GM23338 (cell line): Measurements from ENCODE around the gene ZNF592. TPM values are rescaled to one million over a fixed set of nuclear protein-coding genes. Genes with fewer than 3 reads are reported as not detected.

ENCODE experiments used
- ATAC-seq: fragments of 200-7000 bp; cut with Tn5 transposase; 3 replicates; pipeline ENCODE4 v1.9.1; 2020
- DNase-seq: peaks from one replicate; pipeline ENCODE4 v3.0.0-alpha.2; 2015; ENCODE audit warnings: low spot score
- H2AFZ ChIP-seq: fragments of 200-600 bp; sonication (generic); 2 replicates; pipeline ENCODE4 v1.8.0; 2016; ENCODE audit warnings: antibody characterized with exemption, mild to moderate bottlenecking, moderate library complexity
- H3F3A ChIP-seq: fragments of 200-600 bp; sonication (generic); replicated peaks from 2 replicates; pipeline ENCODE4 v1.8.0; 2017; ENCODE audit warnings: antibody characterized with exemption, mixed run types, low read depth
- H3K27ac ChIP-seq: fragments of 200-600 bp; sonication (generic); 2 replicates; pipeline ENCODE4 v1.6.1; 2016; ENCODE audit warnings: low read depth
- H3K27me3 ChIP-seq: fragments of 200-600 bp; sonication (generic); 2 replicates; pipeline ENCODE4 v1.8.0; 2016; ENCODE audit warnings: mild to moderate bottlenecking, mixed run types, moderate library complexity; ENCODE audit not compliant: insufficient read depth
- H3K36me3 ChIP-seq: fragments of 200-600 bp; sonication (generic); 2 replicates; pipeline ENCODE4 v1.8.0; 2016; ENCODE audit warnings: mild to moderate bottlenecking; ENCODE audit not compliant: insufficient read depth
- H3K4me1 ChIP-seq: fragments of 200-600 bp; sonication (generic); 2 replicates; pipeline ENCODE4 v1.8.0; 2016; ENCODE audit warnings: mild to moderate bottlenecking, moderate library complexity; ENCODE audit not compliant: insufficient read depth
- H3K4me2 ChIP-seq: fragments of 200-600 bp; sonication (generic); 2 replicates; pipeline ENCODE4 v1.7.1; 2017; ENCODE audit warnings: mixed run types
- H3K4me3 ChIP-seq: fragments of 200-600 bp; sonication (generic); 2 replicates; pipeline ENCODE4 v1.6.1; 2016; ENCODE audit warnings: mixed run types
- H3K79me2 ChIP-seq: fragments of 200-600 bp; sonication (generic); replicated peaks from 2 replicates; pipeline ENCODE4 v1.8.0; 2017; ENCODE audit warnings: mild to moderate bottlenecking; ENCODE audit not compliant: insufficient read depth
- H3K9me2 ChIP-seq: fragments of 200-600 bp; sonication (generic); 2 replicates; pipeline ENCODE4 v1.8.0; 2017; ENCODE audit not compliant: insufficient read depth
- H4K20me1 ChIP-seq: fragments of 200-600 bp; sonication (generic); replicated peaks from 2 replicates; pipeline ENCODE4 v1.8.0; 2017; ENCODE audit warnings: mild to moderate bottlenecking; ENCODE audit not compliant: insufficient read depth
- H3K27ac Mint-ChIP-seq: 2 replicates; pipeline ENCODE4 v1.8.0; 2020; ENCODE audit warnings: inconsistent platforms, mild to moderate bottlenecking, moderate library complexity, mixed read lengths
- H3K27me3 Mint-ChIP-seq: 3 replicates; pipeline ENCODE4 v1.8.0; 2022; ENCODE audit warnings: low read depth, mild to moderate bottlenecking, moderate library complexity, mixed read lengths, inconsistent platforms; ENCODE audit not compliant: insufficient read depth, poor library complexity
- H3K36me3 Mint-ChIP-seq: 3 replicates; pipeline ENCODE4 v1.8.0; 2021; ENCODE audit warnings: low read depth, mild to moderate bottlenecking, inconsistent platforms, moderate library complexity, mixed read lengths
- H3K4me1 Mint-ChIP-seq: 3 replicates; pipeline ENCODE4 v1.8.0; 2020; ENCODE audit warnings: mild to moderate bottlenecking, inconsistent platforms, mixed read lengths
- H3K4me3 Mint-ChIP-seq: 3 replicates; pipeline ENCODE4 v1.8.0; 2021; ENCODE audit warnings: moderate library complexity, mild to moderate bottlenecking, inconsistent platforms, mixed read lengths
- H3K9me3 Mint-ChIP-seq: 3 replicates; pipeline ENCODE4 v1.8.0; 2020; ENCODE audit warnings: moderate library complexity, mild to moderate bottlenecking, inconsistent platforms, mixed read lengths
- JUNB ChIP-seq: IDR thresholded peaks from one replicate; pipeline ENCODE4 v1.6.1; 2016; ENCODE audit warnings: antibody characterized with exemption; ENCODE audit not compliant: unreplicated experiment
- POLR2AphosphoS5 ChIP-seq: IDR thresholded peaks from 2 replicates; pipeline ENCODE4 v1.6.1; 2016; ENCODE audit warnings: antibody characterized with exemption, low read depth
- REST ChIP-seq: IDR thresholded peaks from one replicate; pipeline ENCODE4 v1.6.1; 2018; ENCODE audit warnings: antibody characterized with exemption; ENCODE audit not compliant: unreplicated experiment
- polyA plus RNA-seq: library from polyadenylated mRNA; unstranded; fragments of >200 nt; fragmentation: Nextera tagmentation; extraction: Ambion mirVana; gene quantifications from 2 replicates; pipeline ENCODE4 v1.2.1, GENCODE V29; 2016
- total RNA-seq: library from RNA; depleted of rRNA; stranded (reverse); fragments of >200 nt; shearing (Covaris generic); gene quantifications from 2 replicates; pipeline ENCODE4 v1.2.3, GENCODE V29; 2014
- TF ChIP-seq, protein P1 (sequence below): fragments of 250-450 bp; sonication (Bioruptor Pico); IDR thresholded peaks from 2 replicates; pipeline ENCODE4 v1.5.0; 2020; ENCODE audit warnings: mild to moderate bottlenecking, moderate library complexity

The ZNF592 gene
- total and polyA plus RNA-seq, 2 experiments from 2014 or later: 4.4 to 21.4 TPM

DNA sequence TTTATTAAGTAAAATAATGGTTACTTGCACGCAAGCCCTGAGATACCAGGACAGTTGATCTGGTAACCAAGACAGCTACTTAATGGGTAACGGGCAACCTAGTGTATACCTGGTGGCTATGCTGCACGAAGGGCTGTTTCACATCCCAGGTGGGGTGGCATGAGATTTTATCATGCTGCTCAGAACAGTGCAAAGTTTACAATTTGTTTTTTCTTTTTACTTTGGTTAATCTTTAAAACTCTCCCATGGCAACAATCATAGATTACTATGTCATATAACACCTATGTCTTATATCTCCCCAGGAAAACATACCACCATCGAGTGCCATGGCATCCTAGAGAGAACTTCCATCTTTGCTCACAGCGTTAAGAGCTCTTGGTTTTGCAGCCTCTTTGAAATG lies 103.8 kb downstream of the ZNF592 start:
- TF ChIP-seq POLR2AphosphoS5: no peak
- TF ChIP-seq, protein P1, sequence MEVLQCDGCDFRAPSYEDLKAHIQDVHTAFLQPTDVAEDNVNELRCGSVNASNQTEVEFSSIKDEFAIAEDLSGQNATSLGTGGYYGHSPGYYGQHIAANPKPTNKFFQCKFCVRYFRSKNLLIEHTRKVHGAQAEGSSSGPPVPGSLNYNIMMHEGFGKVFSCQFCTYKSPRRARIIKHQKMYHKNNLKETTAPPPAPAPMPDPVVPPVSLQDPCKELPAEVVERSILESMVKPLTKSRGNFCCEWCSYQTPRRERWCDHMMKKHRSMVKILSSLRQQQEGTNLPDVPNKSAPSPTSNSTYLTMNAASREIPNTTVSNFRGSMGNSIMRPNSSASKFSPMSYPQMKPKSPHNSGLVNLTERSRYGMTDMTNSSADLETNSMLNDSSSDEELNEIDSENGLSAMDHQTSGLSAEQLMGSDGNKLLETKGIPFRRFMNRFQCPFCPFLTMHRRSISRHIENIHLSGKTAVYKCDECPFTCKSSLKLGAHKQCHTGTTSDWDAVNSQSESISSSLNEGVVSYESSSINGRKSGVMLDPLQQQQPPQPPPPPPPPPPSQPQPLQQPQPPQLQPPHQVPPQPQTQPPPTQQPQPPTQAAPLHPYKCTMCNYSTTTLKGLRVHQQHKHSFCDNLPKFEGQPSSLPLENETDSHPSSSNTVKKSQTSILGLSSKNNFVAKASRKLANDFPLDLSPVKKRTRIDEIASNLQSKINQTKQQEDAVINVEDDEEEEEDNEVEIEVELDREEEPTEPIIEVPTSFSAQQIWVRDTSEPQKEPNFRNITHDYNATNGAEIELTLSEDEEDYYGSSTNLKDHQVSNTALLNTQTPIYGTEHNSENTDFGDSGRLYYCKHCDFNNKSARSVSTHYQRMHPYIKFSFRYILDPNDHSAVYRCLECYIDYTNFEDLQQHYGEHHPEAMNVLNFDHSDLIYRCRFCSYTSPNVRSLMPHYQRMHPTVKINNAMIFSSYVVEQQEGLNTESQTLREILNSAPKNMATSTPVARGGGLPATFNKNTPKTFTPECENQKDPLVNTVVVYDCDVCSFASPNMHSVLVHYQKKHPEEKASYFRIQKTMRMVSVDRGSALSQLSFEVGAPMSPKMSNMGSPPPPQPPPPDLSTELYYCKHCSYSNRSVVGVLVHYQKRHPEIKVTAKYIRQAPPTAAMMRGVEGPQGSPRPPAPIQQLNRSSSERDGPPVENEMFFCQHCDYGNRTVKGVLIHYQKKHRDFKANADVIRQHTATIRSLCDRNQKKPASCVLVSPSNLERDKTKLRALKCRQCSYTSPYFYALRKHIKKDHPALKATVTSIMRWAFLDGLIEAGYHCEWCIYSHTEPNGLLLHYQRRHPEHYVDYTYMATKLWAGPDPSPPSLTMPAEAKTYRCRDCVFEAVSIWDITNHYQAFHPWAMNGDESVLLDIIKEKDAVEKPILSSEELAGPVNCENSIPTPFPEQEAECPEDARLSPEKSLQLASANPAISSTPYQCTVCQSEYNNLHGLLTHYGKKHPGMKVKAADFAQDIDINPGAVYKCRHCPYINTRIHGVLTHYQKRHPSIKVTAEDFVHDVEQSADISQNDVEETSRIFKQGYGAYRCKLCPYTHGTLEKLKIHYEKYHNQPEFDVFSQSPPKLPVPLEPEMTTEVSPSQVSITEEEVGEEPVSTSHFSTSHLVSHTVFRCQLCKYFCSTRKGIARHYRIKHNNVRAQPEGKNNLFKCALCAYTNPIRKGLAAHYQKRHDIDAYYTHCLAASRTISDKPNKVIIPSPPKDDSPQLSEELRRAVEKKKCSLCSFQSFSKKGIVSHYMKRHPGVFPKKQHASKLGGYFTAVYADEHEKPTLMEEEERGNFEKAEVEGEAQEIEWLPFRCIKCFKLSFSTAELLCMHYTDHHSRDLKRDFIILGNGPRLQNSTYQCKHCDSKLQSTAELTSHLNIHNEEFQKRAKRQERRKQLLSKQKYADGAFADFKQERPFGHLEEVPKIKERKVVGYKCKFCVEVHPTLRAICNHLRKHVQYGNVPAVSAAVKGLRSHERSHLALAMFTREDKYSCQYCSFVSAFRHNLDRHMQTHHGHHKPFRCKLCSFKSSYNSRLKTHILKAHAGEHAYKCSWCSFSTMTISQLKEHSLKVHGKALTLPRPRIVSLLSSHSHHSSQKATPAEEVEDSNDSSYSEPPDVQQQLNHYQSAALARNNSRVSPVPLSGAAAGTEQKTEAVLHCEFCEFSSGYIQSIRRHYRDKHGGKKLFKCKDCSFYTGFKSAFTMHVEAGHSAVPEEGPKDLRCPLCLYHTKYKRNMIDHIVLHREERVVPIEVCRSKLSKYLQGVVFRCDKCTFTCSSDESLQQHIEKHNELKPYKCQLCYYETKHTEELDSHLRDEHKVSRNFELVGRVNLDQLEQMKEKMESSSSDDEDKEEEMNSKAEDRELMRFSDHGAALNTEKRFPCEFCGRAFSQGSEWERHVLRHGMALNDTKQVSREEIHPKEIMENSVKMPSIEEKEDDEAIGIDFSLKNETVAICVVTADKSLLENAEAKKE (CRISPR knock-in tag): no peak
- no peak overlapping the region for H3K27ac Mint-ChIP-seq
- peaks cover under 1% of the 10 kb centered on the region for H3K9me3 Mint-ChIP-seq
- no peaks in the 10 kb centered on the region for H3K79me2 ChIP-seq
- H3K27ac ChIP-seq: no peak overlapping the region
- H3F3A ChIP-seq: no peaks in the 10 kb centered on the region
- no peaks in the 10 kb centered on the region for H3K36me3 ChIP-seq
- no peaks in the 10 kb centered on the region; the same call in 2 of the 3 replicates for H3K4me1 Mint-ChIP-seq
- H3K4me1 ChIP-seq: no peaks in the 10 kb centered on the region
- H3K27me3 ChIP-seq: no peaks in the 10 kb centered on the region
- ATAC-seq (no peak), DNase-seq (no peak)
- no peaks in the 10 kb centered on the region for H4K20me1 ChIP-seq
- H3K9me2 ChIP-seq: no peaks in the 10 kb centered on the region
- H2AFZ ChIP-seq: no peak overlapping the region
- peaks cover 2% of the 10 kb centered on the region for H3K27me3 Mint-ChIP-seq
- no peak overlapping the region for H3K4me3 ChIP-seq
- no peak overlapping the region for H3K4me3 Mint-ChIP-seq
- H3K4me2 ChIP-seq: no peak overlapping the region
- peaks cover 7% of the 10 kb centered on the region for H3K36me3 Mint-ChIP-seq

DNA sequence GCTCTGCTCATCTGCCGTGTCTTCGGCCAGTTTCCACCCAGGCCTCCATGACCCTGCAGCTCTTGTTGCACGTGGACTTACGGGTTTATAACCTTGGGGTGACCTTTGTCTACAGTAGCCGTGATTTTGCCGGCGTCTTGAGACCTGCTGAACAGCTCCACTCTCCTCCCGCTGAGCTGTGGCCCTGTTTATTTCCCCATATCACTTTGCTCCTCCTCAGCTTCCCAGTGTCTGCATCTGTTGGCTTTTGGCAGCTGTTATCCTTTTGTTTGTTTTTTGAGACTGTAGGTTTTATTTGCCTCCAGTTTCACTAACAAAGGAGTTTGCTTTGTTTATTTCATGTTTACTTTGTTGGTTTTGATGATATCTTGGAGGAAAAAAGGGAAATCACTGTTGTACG lies 106.7 kb downstream of the ZNF592 start:
- Histone ChIP-seq H3K9me2 (no peaks in the 10 kb centered on the region), H3K79me2 (no peaks in the 10 kb centered on the region), H2AFZ (no peak overlapping the region), H3K27ac (no peak overlapping the region), H3K4me3 (no peak overlapping the region), H4K20me1 (no peaks in the 10 kb centered on the region), H3K4me2 (no peak overlapping the region), H3K4me1 (no peaks in the 10 kb centered on the region), H3K36me3 (no peaks in the 10 kb centered on the region), H3F3A (no peaks in the 10 kb centered on the region), H3K27me3 (no peaks in the 10 kb centered on the region)
- Mint-ChIP-seq H3K4me1 (no peaks in the 10 kb centered on the region; the same call in 2 of the 3 replicates), H3K36me3 (peaks cover 5% of the 10 kb centered on the region; the same call in 2 of the 3 replicates), H3K27me3 (peaks cover 1% of the 10 kb centered on the region), H3K9me3 (no peaks in the 10 kb centered on the region; the same call in 2 of the 3 replicates), H3K4me3 (no peak overlapping the region), H3K27ac (no peak overlapping the region)
- TF ChIP-seq REST (no peak), JUNB (no peak)
- DNase-seq (no peak), ATAC-seq (no peak)
